Activated CD8-positive, alpha-beta memory T cell treated with anti-CD3 and anti-CD28 coated beads, Interleukin-2, amount 10 ng/mL, durations not matched to agents 7 days and 5 days (primary cell): Measurements from ENCODE around the gene MAOA. TPM values are rescaled to one million over a fixed set of nuclear protein-coding genes. Genes with fewer than 3 reads are reported as not detected.
"Not testable (repeated sequence)": the region's sequence is repeated elsewhere in the genome, so short reads cannot be mapped to it uniquely, and the experiment has no call there.

ENCODE experiments used
- ATAC-seq: fragments of 150-1000 bp; cut with Tn5 transposase; one replicate; pipeline ENCODE4 v1.10.0; 2021; ENCODE audit warnings: moderate library complexity
- CTCF ChIA-PET: fragments of 350-600 bp; sonication (Branson Sonifier 250); formaldehyde crosslinking; loops from one replicate; lab custom pipeline; 2021; ENCODE audit warnings: antibody characterized with exemption; lab: Charles Lee
- DNase-seq: peaks from one replicate; pipeline ENCODE4 v3.0.0-alpha.2; 2020
- H3K27ac Mint-ChIP-seq: one replicate; pipeline ENCODE4 v1.8.0; 2021; ENCODE audit warnings: mild to moderate bottlenecking, mixed read lengths
- H3K27me3 Mint-ChIP-seq: one replicate; pipeline ENCODE4 v1.8.0; 2021; ENCODE audit warnings: mixed read lengths
- H3K36me3 Mint-ChIP-seq: one replicate; pipeline ENCODE4 v1.8.0; 2021; ENCODE audit warnings: mild to moderate bottlenecking, mixed read lengths
- H3K4me1 Mint-ChIP-seq: one replicate; pipeline ENCODE4 v1.8.0; 2021; ENCODE audit warnings: mixed read lengths
- H3K4me3 Mint-ChIP-seq: one replicate; pipeline ENCODE4 v1.8.0; 2021; ENCODE audit warnings: mild to moderate bottlenecking, moderate library complexity, mixed read lengths
- H3K9me3 Mint-ChIP-seq: one replicate; pipeline ENCODE4 v1.8.0; 2022; ENCODE audit warnings: low read depth, mixed read lengths
- total RNA-seq, 2 experiments: library from RNA; stranded (reverse); gene quantifications; one replicate each; pipeline ENCODE4 v1.2.3, GENCODE V29; 2021

Gene MAOA
- total RNA-seq, 2 experiments from 2014 or later = 2.6 to 3.1 TPM

GRCh38 chrX:43643662-43644061, 12.4 kb upstream of the MAOA start:
- no peak overlapping the region for H3K4me3 Mint-ChIP-seq
- ATAC-seq = no peak
- H3K4me1 Mint-ChIP-seq = peaks cover 4% of the 10 kb centered on the region
- H3K9me3 Mint-ChIP-seq = no peaks in the 10 kb centered on the region
- peak overlapping the region; percentile 18 for H3K27ac Mint-ChIP-seq
- no peak for DNase-seq
- H3K36me3 Mint-ChIP-seq = no peaks in the 10 kb centered on the region
- CTCF ChIA-PET = no interaction called here
- no peaks in the 10 kb centered on the region for H3K27me3 Mint-ChIP-seq

GRCh38 chrX:43644124-43644701, 11.9 kb upstream of the MAOA start:
- no peaks in the 10 kb centered on the region for H3K36me3 Mint-ChIP-seq
- H3K9me3 Mint-ChIP-seq = no peaks in the 10 kb centered on the region
- DNase-seq (no peak), ATAC-seq (no peak)
- no peaks in the 10 kb centered on the region for H3K27me3 Mint-ChIP-seq
- peaks cover 4% of the 10 kb centered on the region for H3K4me1 Mint-ChIP-seq
- H3K4me3 Mint-ChIP-seq = no peak overlapping the region
- CTCF ChIA-PET = no interaction called here
- H3K27ac Mint-ChIP-seq = peak overlapping the region; percentile 18

- Mint-ChIP-seq H3K4me1 (peaks cover 4% of the 10 kb centered on the region), H3K4me3 (no peak overlapping the region), H3K27me3 (no peaks in the 10 kb centered on the region), H3K27ac (no peak overlapping the region), H3K9me3 (no peaks in the 10 kb centered on the region), H3K36me3 (no peaks in the 10 kb centered on the region)
- CTCF ChIA-PET = no interaction called here
- ATAC-seq (no peak), DNase-seq (no peak)
Measured at GRCh38 chrX:43646800-43647199, 9.3 kb upstream of the MAOA start.

- ATAC-seq (peak; percentile 96), DNase-seq (peak; percentile 90)
- Mint-ChIP-seq H3K36me3 (no peaks in the 10 kb centered on the region), H3K27ac (peak overlapping the region; percentile 99), H3K27me3 (no peaks in the 10 kb centered on the region), H3K9me3 (no peaks in the 10 kb centered on the region), H3K4me1 (peaks cover 6% of the 10 kb centered on the region), H3K4me3 (peak overlapping the region; percentile 75)
- CTCF ChIA-PET = no interaction called here
Measured at GRCh38 chrX:43654431-43655150, 1.5 kb upstream of the MAOA start.

GRCh38 chrX:43655151-43656004, 721 bp upstream of the MAOA start:
- Mint-ChIP-seq H3K4me1 (peaks cover 6% of the 10 kb centered on the region), H3K36me3 (no peaks in the 10 kb centered on the region), H3K9me3 (no peaks in the 10 kb centered on the region), H3K27ac (peak overlapping the region; percentile 99), H3K27me3 (no peaks in the 10 kb centered on the region), H3K4me3 (peak overlapping the region; percentile 75)
- CTCF ChIA-PET = interaction anchor here (1.2 kb wide), 1 partner anchor 84 kb away, joined by 3 read pairs; no protein-coding TSS in a partner anchor
- peak; percentile 52 for DNase-seq
- ATAC-seq = peak; percentile 36

GRCh38 chrX:43657671-43658070, 1.6 kb downstream of the MAOA start:
- DNase-seq = no peak
- no peaks in the 10 kb centered on the region for H3K27me3 Mint-ChIP-seq
- no peak for ATAC-seq
- no peaks in the 10 kb centered on the region for H3K36me3 Mint-ChIP-seq
- peaks cover 6% of the 10 kb centered on the region for H3K4me1 Mint-ChIP-seq
- H3K4me3 Mint-ChIP-seq = no peak overlapping the region
- no peaks in the 10 kb centered on the region for H3K9me3 Mint-ChIP-seq
- H3K27ac Mint-ChIP-seq = no peak overlapping the region
- CTCF ChIA-PET = no interaction called here

- CTCF ChIA-PET = no interaction called here
- Mint-ChIP-seq H3K27me3 (no peaks in the 10 kb centered on the region), H3K4me3 (no peak overlapping the region), H3K36me3 (no peaks in the 10 kb centered on the region), H3K27ac (no peak overlapping the region), H3K9me3 (no peaks in the 10 kb centered on the region), H3K4me1 (peaks cover 9% of the 10 kb centered on the region)
- DNase-seq (no peak), ATAC-seq (no peak)
Measured at GRCh38 chrX:43661521-43662240, 5.6 kb downstream of the MAOA start.

- CTCF ChIA-PET = no interaction called here
- DNase-seq (no peak), ATAC-seq (no peak)
- H3K36me3 Mint-ChIP-seq = no peaks in the 10 kb centered on the region
- peaks cover 8% of the 10 kb centered on the region for H3K4me1 Mint-ChIP-seq
- H3K27ac Mint-ChIP-seq = no peak overlapping the region
- H3K9me3 Mint-ChIP-seq = no peaks in the 10 kb centered on the region
- no peak overlapping the region for H3K4me3 Mint-ChIP-seq
- H3K27me3 Mint-ChIP-seq = no peaks in the 10 kb centered on the region
Measured at GRCh38 chrX:43663173-43663572, 7.1 kb downstream of the MAOA start.

- CTCF ChIA-PET = no interaction called here
- ATAC-seq = no peak
- Mint-ChIP-seq H3K4me1 (peaks cover 7% of the 10 kb centered on the region), H3K9me3 (no peaks in the 10 kb centered on the region), H3K4me3 (no peak overlapping the region), H3K36me3 (no peaks in the 10 kb centered on the region), H3K27me3 (no peaks in the 10 kb centered on the region), H3K27ac (no peak overlapping the region)
- no peak for DNase-seq
Measured at GRCh38 chrX:43664258-43664657, 8.2 kb downstream of the MAOA start.

- no peaks in the 10 kb centered on the region for H3K9me3 Mint-ChIP-seq
- CTCF ChIA-PET = no interaction called here
- ATAC-seq (no peak), DNase-seq (no peak)
- H3K36me3 Mint-ChIP-seq = no peaks in the 10 kb centered on the region
- no peak overlapping the region for H3K4me3 Mint-ChIP-seq
- no peak overlapping the region for H3K27ac Mint-ChIP-seq
- no peaks in the 10 kb centered on the region for H3K27me3 Mint-ChIP-seq
- H3K4me1 Mint-ChIP-seq = peaks cover 7% of the 10 kb centered on the region
Measured at GRCh38 chrX:43664708-43665107, 8.6 kb downstream of the MAOA start.

GRCh38 chrX:43666311-43666912, 10.3 kb downstream of the MAOA start:
- CTCF ChIA-PET = no interaction called here
- no peak overlapping the region for H3K4me3 Mint-ChIP-seq
- no peak for ATAC-seq
- no peaks in the 10 kb centered on the region for H3K27me3 Mint-ChIP-seq
- peak overlapping the region; percentile 37 for H3K27ac Mint-ChIP-seq
- H3K36me3 Mint-ChIP-seq = no peaks in the 10 kb centered on the region
- no peak for DNase-seq
- no peaks in the 10 kb centered on the region for H3K9me3 Mint-ChIP-seq
- H3K4me1 Mint-ChIP-seq = peaks cover 7% of the 10 kb centered on the region

- H3K36me3 Mint-ChIP-seq, H3K4me3 Mint-ChIP-seq, H3K4me1 Mint-ChIP-seq, H3K27ac Mint-ChIP-seq, ATAC-seq, H3K27me3 Mint-ChIP-seq, DNase-seq, H3K9me3 Mint-ChIP-seq, CTCF ChIA-PET: not testable (repeated sequence)
Measured at GRCh38 chrX:43675965-43676628, 20.0 kb downstream of the MAOA start.
